GM21529 (cell line): Measurements from ENCODE around the gene MRO.

Experiments
- ATAC-seq: cut with Tn5 transposase; IDR thresholded peaks from one replicate; pipeline ENCODE4 v1.9.1; 2021; ENCODE audit not compliant: unreplicated experiment

The MRO gene

DNA sequence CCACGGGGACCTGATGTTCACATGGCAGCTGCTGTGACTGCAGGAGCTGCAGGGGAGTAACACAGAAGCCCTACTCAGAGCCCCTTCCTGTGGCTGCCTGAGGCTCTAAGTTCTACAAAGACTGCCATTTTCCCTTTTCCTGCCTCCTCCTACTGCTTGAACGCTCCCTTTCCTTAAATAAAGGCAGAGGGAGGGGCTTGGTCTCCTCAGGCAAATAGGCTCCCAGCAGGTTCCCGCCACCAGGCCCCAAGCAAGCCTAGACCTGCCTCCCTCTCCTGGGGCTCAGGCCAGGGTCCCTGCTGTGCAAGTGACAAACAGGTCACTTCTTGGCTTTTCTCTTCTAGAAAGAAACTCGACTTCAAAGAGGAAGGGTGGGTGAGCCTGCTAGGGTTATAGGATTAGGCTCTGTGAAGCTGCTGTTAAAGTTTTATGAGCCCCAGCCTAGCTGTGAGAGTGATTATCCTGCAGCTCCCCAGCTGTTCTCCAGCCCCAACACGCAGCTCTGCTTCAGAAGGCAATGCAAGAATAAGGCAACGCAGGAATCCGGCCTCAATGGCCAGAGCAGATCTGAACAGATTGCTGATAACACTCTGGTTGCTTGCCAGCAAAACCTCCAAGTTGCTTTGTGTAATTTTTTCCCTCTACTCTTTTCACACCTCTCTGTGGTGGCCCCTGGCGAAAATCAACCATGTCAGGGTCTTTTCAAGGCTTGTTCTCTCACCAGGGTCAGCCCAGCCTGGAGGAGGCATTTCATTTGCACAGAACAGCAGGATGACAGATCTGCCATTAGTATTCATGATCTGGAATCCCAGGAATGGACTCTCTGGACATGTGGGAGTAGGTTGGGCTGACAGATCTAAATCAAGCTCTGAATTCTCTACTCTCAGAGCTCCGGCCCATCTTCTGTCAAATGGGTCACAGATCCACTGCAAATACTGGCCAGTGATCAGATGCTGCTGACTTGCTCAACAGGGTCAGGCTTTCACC is 71.3 kb downstream of the MRO start:
- no peak for ATAC-seq

DNA sequence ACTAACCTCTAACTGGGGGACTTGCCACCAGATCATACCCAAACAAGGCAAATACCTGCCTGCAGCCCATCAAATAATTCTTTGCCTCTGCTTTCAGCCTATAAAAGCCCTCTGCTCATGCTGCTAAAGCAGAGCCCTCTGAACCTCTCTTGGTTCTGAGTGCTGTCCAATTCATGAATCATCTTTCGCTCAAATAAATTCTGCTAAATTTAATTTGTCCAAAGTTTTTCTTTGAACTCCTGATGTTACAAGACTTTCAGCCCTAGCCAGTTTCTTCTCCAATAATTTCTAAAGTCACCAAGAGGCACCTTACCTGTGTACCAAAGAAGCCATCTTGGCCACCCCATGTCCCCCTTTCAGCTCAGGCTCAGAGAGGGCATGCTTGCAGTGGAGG is 72.0 kb downstream of the MRO start:
- ATAC-seq = no peak

DNA sequence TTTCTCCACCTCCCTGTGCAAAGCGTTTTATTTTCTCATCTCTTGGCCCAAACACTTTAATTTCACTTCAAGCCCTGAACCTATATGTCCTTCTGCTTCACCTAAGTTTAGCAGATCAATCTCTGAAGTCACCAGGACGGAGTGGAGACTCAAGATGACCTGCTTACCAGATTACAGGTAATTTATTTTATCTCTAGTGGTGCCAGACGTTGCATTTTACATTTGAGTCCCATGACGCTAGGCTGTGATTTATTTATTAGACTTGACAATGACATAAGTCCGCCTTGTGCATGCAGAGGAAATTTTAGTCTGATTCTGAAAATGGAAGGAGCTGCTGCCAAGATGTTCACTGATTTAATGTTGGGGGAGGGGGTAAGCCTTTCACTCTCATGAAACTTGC is 73.9 kb downstream of the MRO start:
- no peak for ATAC-seq
